Activated naive CD4-positive, alpha-beta T cell treated with anti-CD3 and anti-CD28 coated beads, Interleukin-2, amount 50 U/mL, for 24 hours (primary cell): Measurements from ENCODE around the gene SPEF2.
"Not testable (repeated sequence)": the region's sequence is repeated elsewhere in the genome, so short reads cannot be mapped to it uniquely, and the experiment has no call there.

ENCODE experiments used
- H3K27ac Mint-ChIP-seq: one replicate; pipeline ENCODE4 v1.8.0; 2021; ENCODE audit warnings: mild to moderate bottlenecking, mixed read lengths
- H3K27me3 Mint-ChIP-seq: one replicate; pipeline ENCODE4 v1.8.0; 2021; ENCODE audit warnings: mixed read lengths
- H3K36me3 Mint-ChIP-seq: one replicate; pipeline ENCODE4 v1.8.0; 2021; ENCODE audit warnings: mixed read lengths
- H3K4me1 Mint-ChIP-seq: one replicate; pipeline ENCODE4 v1.8.0; 2021; ENCODE audit warnings: mixed read lengths
- H3K4me3 Mint-ChIP-seq: one replicate; pipeline ENCODE4 v1.8.0; 2021; ENCODE audit warnings: mild to moderate bottlenecking, mixed read lengths
- H3K9me3 Mint-ChIP-seq: one replicate; pipeline ENCODE4 v1.8.0; 2021; ENCODE audit warnings: mixed read lengths

SPEF2 gene

GRCh38 chr5:35644543-35644942 is 26.9 kb downstream of the SPEF2 start:
- Mint-ChIP-seq H3K4me1 (no peaks in the 10 kb centered on the region), H3K9me3 (no peaks in the 10 kb centered on the region), H3K4me3 (no peak overlapping the region), H3K27ac (no peak overlapping the region), H3K27me3 (no peaks in the 10 kb centered on the region), H3K36me3 (peaks cover 13% of the 10 kb centered on the region)

GRCh38 chr5:35647128-35647527 is 29.5 kb downstream of the SPEF2 start:
- Mint-ChIP-seq H3K27me3 (no peaks in the 10 kb centered on the region), H3K9me3 (no peaks in the 10 kb centered on the region), H3K4me3 (no peak overlapping the region), H3K4me1 (peaks cover 7% of the 10 kb centered on the region), H3K27ac (no peak overlapping the region), H3K36me3 (peaks cover 8% of the 10 kb centered on the region)

- Mint-ChIP-seq H3K4me3 (no peak overlapping the region), H3K4me1 (peaks cover 7% of the 10 kb centered on the region), H3K36me3 (peaks cover 6% of the 10 kb centered on the region), H3K9me3 (no peaks in the 10 kb centered on the region), H3K27ac (no peak overlapping the region), H3K27me3 (no peaks in the 10 kb centered on the region)
Measured at GRCh38 chr5:35647712-35648111, 30.0 kb downstream of the SPEF2 start.

GRCh38 chr5:35651002-35651756 is 33.5 kb downstream of the SPEF2 start:
- no peak overlapping the region for H3K4me3 Mint-ChIP-seq
- H3K36me3 Mint-ChIP-seq, result no peaks in the 10 kb centered on the region
- H3K27me3 Mint-ChIP-seq, result no peaks in the 10 kb centered on the region
- no peak overlapping the region for H3K27ac Mint-ChIP-seq
- H3K9me3 Mint-ChIP-seq, result no peaks in the 10 kb centered on the region
- peaks cover 7% of the 10 kb centered on the region for H3K4me1 Mint-ChIP-seq

GRCh38 chr5:35656721-35657120 is 39.1 kb downstream of the SPEF2 start:
- H3K27ac Mint-ChIP-seq, result no peak overlapping the region
- peaks cover 3% of the 10 kb centered on the region for H3K36me3 Mint-ChIP-seq
- H3K4me1 Mint-ChIP-seq, result peaks cover 22% of the 10 kb centered on the region
- H3K27me3 Mint-ChIP-seq, result no peaks in the 10 kb centered on the region
- no peak overlapping the region for H3K4me3 Mint-ChIP-seq
- peaks cover under 1% of the 10 kb centered on the region for H3K9me3 Mint-ChIP-seq

GRCh38 chr5:35657877-35658276 is 40.2 kb downstream of the SPEF2 start:
- Mint-ChIP-seq H3K4me1 (peaks cover 22% of the 10 kb centered on the region), H3K27ac (peak overlapping the region; percentile 72), H3K27me3 (no peaks in the 10 kb centered on the region), H3K36me3 (peaks cover 7% of the 10 kb centered on the region), H3K9me3 (peaks cover 5% of the 10 kb centered on the region), H3K4me3 (peak overlapping the region; percentile 34)

- Mint-ChIP-seq H3K27me3 (no peaks in the 10 kb centered on the region), H3K36me3 (peaks cover 13% of the 10 kb centered on the region), H3K4me1 (peaks cover 31% of the 10 kb centered on the region), H3K27ac (peak overlapping the region; percentile 19), H3K9me3 (peaks cover 11% of the 10 kb centered on the region), H3K4me3 (no peak overlapping the region)
Measured at GRCh38 chr5:35659556-35659955, 41.9 kb downstream of the SPEF2 start.

GRCh38 chr5:35660451-35660850 is 42.8 kb downstream of the SPEF2 start:
- H3K4me3 Mint-ChIP-seq, result no peak overlapping the region
- H3K36me3 Mint-ChIP-seq, result peaks cover 13% of the 10 kb centered on the region
- peaks cover 38% of the 10 kb centered on the region for H3K4me1 Mint-ChIP-seq
- peaks cover 11% of the 10 kb centered on the region for H3K9me3 Mint-ChIP-seq
- H3K27ac Mint-ChIP-seq, result no peak overlapping the region
- no peaks in the 10 kb centered on the region for H3K27me3 Mint-ChIP-seq

- H3K27ac Mint-ChIP-seq, result no peak overlapping the region
- H3K27me3 Mint-ChIP-seq, result no peaks in the 10 kb centered on the region
- peaks cover 52% of the 10 kb centered on the region for H3K4me1 Mint-ChIP-seq
- no peak overlapping the region for H3K4me3 Mint-ChIP-seq
- H3K9me3 Mint-ChIP-seq, result peaks cover 20% of the 10 kb centered on the region
- peaks cover 22% of the 10 kb centered on the region for H3K36me3 Mint-ChIP-seq
Measured at GRCh38 chr5:35664584-35664983, 46.9 kb downstream of the SPEF2 start.

- peaks cover 22% of the 10 kb centered on the region for H3K36me3 Mint-ChIP-seq
- H3K4me3 Mint-ChIP-seq, result no peak overlapping the region
- peaks cover 20% of the 10 kb centered on the region for H3K9me3 Mint-ChIP-seq
- no peaks in the 10 kb centered on the region for H3K27me3 Mint-ChIP-seq
- peaks cover 53% of the 10 kb centered on the region for H3K4me1 Mint-ChIP-seq
- H3K27ac Mint-ChIP-seq, result no peak overlapping the region
Measured at GRCh38 chr5:35665096-35665495, 47.4 kb downstream of the SPEF2 start.

GRCh38 chr5:35668319-35668718 is 50.7 kb downstream of the SPEF2 start:
- Mint-ChIP-seq H3K27me3 (no peaks in the 10 kb centered on the region), H3K4me3 (no peak overlapping the region), H3K36me3 (peaks cover 18% of the 10 kb centered on the region), H3K4me1 (peaks cover 81% of the 10 kb centered on the region), H3K9me3 (peaks cover 16% of the 10 kb centered on the region), H3K27ac (no peak overlapping the region)

GRCh38 chr5:35668794-35669193 is 51.1 kb downstream of the SPEF2 start:
- Mint-ChIP-seq H3K4me3 (peak overlapping the region; percentile 12), H3K36me3 (peaks cover 17% of the 10 kb centered on the region), H3K9me3 (peaks cover 13% of the 10 kb centered on the region), H3K27me3 (no peaks in the 10 kb centered on the region), H3K27ac (peak overlapping the region; percentile 84), H3K4me1 (peaks cover 85% of the 10 kb centered on the region)

- H3K27ac Mint-ChIP-seq, result peak overlapping the region; percentile 76
- peak overlapping the region; percentile 39 for H3K4me3 Mint-ChIP-seq
- H3K9me3 Mint-ChIP-seq, result peaks cover 9% of the 10 kb centered on the region
- H3K27me3 Mint-ChIP-seq, result no peaks in the 10 kb centered on the region
- peaks cover 14% of the 10 kb centered on the region for H3K36me3 Mint-ChIP-seq
- peaks cover 74% of the 10 kb centered on the region for H3K4me1 Mint-ChIP-seq
Measured at GRCh38 chr5:35671541-35672295, 54.1 kb downstream of the SPEF2 start.

GRCh38 chr5:35672296-35672655 is 54.6 kb downstream of the SPEF2 start:
- H3K4me3 Mint-ChIP-seq, H3K9me3 Mint-ChIP-seq, H3K36me3 Mint-ChIP-seq, H3K27me3 Mint-ChIP-seq: not testable (repeated sequence)
- Mint-ChIP-seq H3K4me1 (peaks cover 70% of the 10 kb centered on the region), H3K27ac (peak overlapping the region; percentile 5)

GRCh38 chr5:35672995-35673394 is 55.3 kb downstream of the SPEF2 start:
- no peak overlapping the region for H3K4me3 Mint-ChIP-seq
- peaks cover 65% of the 10 kb centered on the region for H3K4me1 Mint-ChIP-seq
- no peaks in the 10 kb centered on the region for H3K27me3 Mint-ChIP-seq
- peak overlapping the region; percentile 82 for H3K27ac Mint-ChIP-seq
- H3K36me3 Mint-ChIP-seq, result peaks cover 6% of the 10 kb centered on the region
- H3K9me3 Mint-ChIP-seq, result peaks cover 5% of the 10 kb centered on the region

GRCh38 chr5:35674049-35674448 is 56.4 kb downstream of the SPEF2 start:
- H3K4me3 Mint-ChIP-seq, result peak overlapping the region; percentile 39
- peaks cover 4% of the 10 kb centered on the region for H3K36me3 Mint-ChIP-seq
- peaks cover 60% of the 10 kb centered on the region for H3K4me1 Mint-ChIP-seq
- H3K27me3 Mint-ChIP-seq, result no peaks in the 10 kb centered on the region
- H3K9me3 Mint-ChIP-seq, result peaks cover 4% of the 10 kb centered on the region
- peak overlapping the region; percentile 82 for H3K27ac Mint-ChIP-seq
